HG02763 (cell line): Measurements from ENCODE around the gene ZSCAN21.
A peak's percentile ranks its signal among the peaks of the same experiment; 100 is the strongest.
"Not testable (repeated sequence)": the region's sequence is repeated elsewhere in the genome, so short reads cannot be mapped to it uniquely, and the experiment has no call there.

ENCODE experiments used
- ATAC-seq: cut with Tn5 transposase; IDR thresholded peaks from one replicate; pipeline ENCODE4 v1.9.1; 2021; ENCODE audit warnings: mild to moderate bottlenecking, moderate library complexity; ENCODE audit not compliant: unreplicated experiment

The ZSCAN21 gene

GRCh38 chr7:100049441-100050291 is at the start of gene ZSCAN21:
ZSCAN21 (plus strand) TSS chr7:100049774; CDS start chr7:100057007, 7,233 bp downstream.
- peak; percentile 89 for ATAC-seq

- no peak for ATAC-seq
Observed at GRCh38 chr7:100000239-100000638, 49.3 kb upstream of the ZSCAN21 start.

GRCh38 chr7:100003711-100004661 is 45.6 kb upstream of the ZSCAN21 start:
- no peak for ATAC-seq

GRCh38 chr7:100007887-100008286 is 41.7 kb upstream of the ZSCAN21 start:
- no peak for ATAC-seq

GRCh38 chr7:100008525-100008924 is 41.0 kb upstream of the ZSCAN21 start:
- no peak for ATAC-seq

- ATAC-seq: not testable (repeated sequence)
Observed at GRCh38 chr7:100009952-100010351, 39.6 kb upstream of the ZSCAN21 start.

GRCh38 chr7:100010901-100011300 is 38.7 kb upstream of the ZSCAN21 start:
- no peak for ATAC-seq

- ATAC-seq: no peak
Observed at GRCh38 chr7:100011516-100011915, 38.1 kb upstream of the ZSCAN21 start.

GRCh38 chr7:100012385-100013327 is 36.9 kb upstream of the ZSCAN21 start:
- not testable (repeated sequence) for ATAC-seq

GRCh38 chr7:100013328-100013676 is 36.3 kb upstream of the ZSCAN21 start:
- no peak for ATAC-seq

GRCh38 chr7:100015232-100016214 is 34.1 kb upstream of the ZSCAN21 start, which contains the start of gene ZKSCAN1:
ZKSCAN1 (plus strand) TSS chr7:100015596; CDS start chr7:100023507, 7,911 bp downstream.
- peak; percentile 89 for ATAC-seq

- no peak for ATAC-seq
Observed at GRCh38 chr7:100016215-100016901, 33.2 kb upstream of the ZSCAN21 start.

- ATAC-seq: no peak
Observed at GRCh38 chr7:100017300-100017699, 32.3 kb upstream of the ZSCAN21 start.

GRCh38 chr7:100017875-100018274 is 31.7 kb upstream of the ZSCAN21 start:
- no peak for ATAC-seq

- no peak for ATAC-seq
Observed at GRCh38 chr7:100019908-100020307, 29.7 kb upstream of the ZSCAN21 start.

- ATAC-seq: no peak
Observed at GRCh38 chr7:100021297-100021696, 28.3 kb upstream of the ZSCAN21 start.

- ATAC-seq: no peak
Observed at GRCh38 chr7:100022621-100023020, 27.0 kb upstream of the ZSCAN21 start.

- ATAC-seq: no peak
Observed at GRCh38 chr7:100023526-100023925, 26.0 kb upstream of the ZSCAN21 start.
